Epithelial cell of proximal tubule (primary cell): Measurements from ENCODE around the gene SCN3B. TPM values are rescaled to one million over a fixed set of nuclear protein-coding genes. Genes with fewer than 3 reads are reported as not detected.

Experiments used
- DNase-seq: peaks from one replicate; pipeline ENCODE4 v3.0.0-alpha.2; 2011; ENCODE audit warnings: low read depth
- H3K4me3 ChIP-seq: 2 replicates; pipeline ENCODE4 v1.5.1; 2011; ENCODE audit warnings: low read depth, mild to moderate bottlenecking, low read length
- total RNA-seq: library from RNA; depleted of rRNA; stranded (reverse); fragments of >200 nt; gene quantifications from 2 replicates; pipeline ENCODE4 v1.2.3, GENCODE V29; 2015
- TF ChIP-seq, protein P1 (sequence below): conservative IDR thresholded peaks from 2 replicates; pipeline ENCODE4 v1.5.1; 2012; ENCODE audit warnings: low read depth, mild to moderate bottlenecking, low read length

SCN3B gene
- total RNA-seq, 1 donor from 2014 or later: 0.23 TPM

DNA sequence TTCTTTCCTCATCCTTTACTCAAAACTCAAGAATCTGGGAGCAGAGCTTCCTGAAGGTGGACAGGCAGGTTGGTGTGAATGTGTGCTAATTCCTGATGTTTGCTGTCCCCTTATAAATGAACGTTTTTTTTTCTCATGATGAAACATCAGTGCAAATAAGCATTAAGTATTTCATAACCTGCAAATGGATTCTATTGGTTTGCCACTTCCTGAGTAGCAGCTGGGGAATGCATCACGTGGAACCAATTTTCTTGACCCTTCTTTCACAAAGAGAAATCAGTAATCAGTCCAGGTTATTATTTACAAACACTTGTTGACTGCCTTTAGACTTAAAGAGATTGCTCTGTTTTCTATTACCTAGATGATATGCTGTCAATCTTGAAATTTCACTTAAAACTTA lies 40.1 kb upstream of the SCN3B start:
- no peak for DNase-seq
- H3K4me3 ChIP-seq: no peak overlapping the region
- TF ChIP-seq, protein P1, sequence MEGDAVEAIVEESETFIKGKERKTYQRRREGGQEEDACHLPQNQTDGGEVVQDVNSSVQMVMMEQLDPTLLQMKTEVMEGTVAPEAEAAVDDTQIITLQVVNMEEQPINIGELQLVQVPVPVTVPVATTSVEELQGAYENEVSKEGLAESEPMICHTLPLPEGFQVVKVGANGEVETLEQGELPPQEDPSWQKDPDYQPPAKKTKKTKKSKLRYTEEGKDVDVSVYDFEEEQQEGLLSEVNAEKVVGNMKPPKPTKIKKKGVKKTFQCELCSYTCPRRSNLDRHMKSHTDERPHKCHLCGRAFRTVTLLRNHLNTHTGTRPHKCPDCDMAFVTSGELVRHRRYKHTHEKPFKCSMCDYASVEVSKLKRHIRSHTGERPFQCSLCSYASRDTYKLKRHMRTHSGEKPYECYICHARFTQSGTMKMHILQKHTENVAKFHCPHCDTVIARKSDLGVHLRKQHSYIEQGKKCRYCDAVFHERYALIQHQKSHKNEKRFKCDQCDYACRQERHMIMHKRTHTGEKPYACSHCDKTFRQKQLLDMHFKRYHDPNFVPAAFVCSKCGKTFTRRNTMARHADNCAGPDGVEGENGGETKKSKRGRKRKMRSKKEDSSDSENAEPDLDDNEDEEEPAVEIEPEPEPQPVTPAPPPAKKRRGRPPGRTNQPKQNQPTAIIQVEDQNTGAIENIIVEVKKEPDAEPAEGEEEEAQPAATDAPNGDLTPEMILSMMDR: no peak

- no peak overlapping the region for H3K4me3 ChIP-seq
- DNase-seq: no peak
- TF ChIP-seq, protein P1: no peak
Measured at GRCh38 chr11:123692961-123693360, 38.5 kb upstream of the SCN3B start.

DNA sequence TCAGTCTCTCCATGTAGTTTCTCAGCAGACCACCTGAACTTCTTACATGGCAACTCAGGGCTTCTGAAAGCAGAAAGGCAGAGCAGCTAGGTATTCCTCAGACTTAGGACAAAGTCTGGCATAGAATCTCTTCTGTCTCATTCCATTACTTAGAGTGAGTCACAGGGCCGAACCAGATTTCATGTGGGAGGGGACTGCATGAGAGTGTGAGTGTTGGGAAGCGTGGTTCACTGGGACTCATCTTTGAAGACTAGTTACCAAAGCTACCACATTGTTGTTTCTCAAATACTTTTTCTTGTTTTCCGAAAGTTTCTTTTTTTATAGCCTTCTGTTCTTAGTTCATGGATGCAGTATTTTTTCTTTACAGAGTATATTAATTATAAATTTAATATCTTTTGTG lies 36.1 kb upstream of the SCN3B start:
- TF ChIP-seq, protein P1: no peak
- no peak overlapping the region for H3K4me3 ChIP-seq
- DNase-seq: no peak

- H3K4me3 ChIP-seq: no peak overlapping the region
- TF ChIP-seq, protein P1: no peak
- no peak for DNase-seq
Measured at GRCh38 chr11:123684601-123685000, 30.2 kb upstream of the SCN3B start.

DNA sequence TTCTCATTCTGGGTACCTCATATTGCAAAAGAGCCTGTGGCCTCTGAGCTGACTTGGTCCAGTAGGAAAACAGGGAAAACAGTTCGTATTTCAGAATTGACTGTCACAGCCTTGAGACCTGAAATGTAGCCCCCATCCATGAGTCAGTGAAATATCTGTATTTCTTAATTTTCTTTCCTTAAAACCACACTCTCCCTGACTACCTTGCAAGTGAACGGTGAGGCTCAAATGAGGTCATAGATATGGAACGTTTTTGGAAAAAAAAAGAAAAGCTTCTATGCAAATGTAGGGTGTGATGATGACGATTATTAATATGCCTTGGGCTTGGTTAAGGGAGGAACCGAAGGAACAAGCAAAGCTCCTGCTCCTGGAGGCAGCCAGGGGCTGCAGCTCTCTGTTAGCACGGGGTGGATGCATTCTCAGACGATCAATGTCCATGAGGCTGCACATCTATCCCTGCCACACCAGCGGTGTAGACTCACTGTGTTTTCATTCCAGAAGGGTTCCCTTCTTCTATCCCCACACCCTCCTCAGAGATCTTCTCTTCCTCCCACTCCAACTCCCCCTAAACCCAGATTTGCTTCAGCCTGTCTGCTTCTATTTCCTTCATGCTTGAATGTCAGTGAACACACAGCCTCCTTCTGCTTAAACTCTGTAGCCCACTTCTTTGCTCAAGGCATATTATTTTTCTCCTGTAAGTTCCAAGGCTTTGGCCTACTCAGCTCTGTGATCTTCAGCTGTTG lies 29.2 kb upstream of the SCN3B start:
- H3K4me3 ChIP-seq: no peak overlapping the region
- DNase-seq: no peak
- TF ChIP-seq, protein P1: no peak

- H3K4me3 ChIP-seq: no peak overlapping the region
- TF ChIP-seq, protein P1: no peak
- no peak for DNase-seq
Measured at GRCh38 chr11:123682696-123683410, 28.4 kb upstream of the SCN3B start.
